ENCODE results near the gene FOXL3.

FOXL3 gene

GRCh38 chr7:245574-246295, 44.2 kb upstream of the FOXL3 start:
- ChIA-PET CTCF (no interaction called here), POLR2A (no interaction called here)
- no peaks in the 10 kb centered on the region for H3K4me1 ChIP-seq (ENCODE audit: control insufficient read depth, insufficient read depth, low read length)
- no peak overlapping the region for H3K4me3 ChIP-seq (ENCODE audit: low read depth, low read length)
- no peak for TF ChIP-seq ZNF266 (tag by site-specific recombination; IDR thresholded peaks at IDR 0.05; ENCODE audit: low read depth)
- TF ChIP-seq SETDB1 (IDR thresholded peaks at IDR 0.05; ENCODE audit: insufficient read length, low read length): no peak
- H3K9me3 ChIP-seq (ENCODE audit: control insufficient read depth, insufficient read depth, low read depth, low read length): no peaks in the 10 kb centered on the region
- no peak overlapping the region for H3K27ac ChIP-seq (ENCODE audit: extremely low read depth, low read depth, low read length)
- peaks cover 0 to 13% of the 10 kb centered on the region in 2 experiments; a peak in 1 of 3 replicates for H3K36me3 ChIP-seq (ENCODE audit: control insufficient read depth in 2 of 2, insufficient read depth in 1 of 2, low read length in 2 of 2)

- ChIA-PET CTCF (no interaction called here), POLR2A (no interaction called here)
- TF ChIP-seq WT1 (tag by site-specific recombination; IDR thresholded peaks at IDR 0.05) (no peak), ZNF610 (tag by site-specific recombination; IDR thresholded peaks at IDR 0.05; ENCODE audit: borderline replicate concordance) (no peak), ZNF549 (tag by site-specific recombination; IDR thresholded peaks at IDR 0.05) (no peak), SCRT2 (tag by site-specific recombination; IDR thresholded peaks at IDR 0.05) (no peak), IKZF3 (tag by site-specific recombination; IDR thresholded peaks at IDR 0.05) (no peak), ZNF426 (tag by site-specific recombination; IDR thresholded peaks at IDR 0.05) (no peak), ZBTB20 (tag by site-specific recombination; IDR thresholded peaks at IDR 0.05) (no peak), ZBTB10 (tag by site-specific recombination; IDR thresholded peaks at IDR 0.05) (no peak), ZNF510 (tag by site-specific recombination; IDR thresholded peaks at IDR 0.05; ENCODE audit: insufficient replicate concordance) (no peak), TRIM28 (IDR thresholded peaks at IDR 0.05; ENCODE audit: borderline replicate concordance, low read length) (no peak), ZNF624 (tag by site-specific recombination; IDR thresholded peaks at IDR 0.05) (no peak), ZNF10 (tag by site-specific recombination; IDR thresholded peaks at IDR 0.05) (no peak)
- TF ChIP-seq, protein P1, sequence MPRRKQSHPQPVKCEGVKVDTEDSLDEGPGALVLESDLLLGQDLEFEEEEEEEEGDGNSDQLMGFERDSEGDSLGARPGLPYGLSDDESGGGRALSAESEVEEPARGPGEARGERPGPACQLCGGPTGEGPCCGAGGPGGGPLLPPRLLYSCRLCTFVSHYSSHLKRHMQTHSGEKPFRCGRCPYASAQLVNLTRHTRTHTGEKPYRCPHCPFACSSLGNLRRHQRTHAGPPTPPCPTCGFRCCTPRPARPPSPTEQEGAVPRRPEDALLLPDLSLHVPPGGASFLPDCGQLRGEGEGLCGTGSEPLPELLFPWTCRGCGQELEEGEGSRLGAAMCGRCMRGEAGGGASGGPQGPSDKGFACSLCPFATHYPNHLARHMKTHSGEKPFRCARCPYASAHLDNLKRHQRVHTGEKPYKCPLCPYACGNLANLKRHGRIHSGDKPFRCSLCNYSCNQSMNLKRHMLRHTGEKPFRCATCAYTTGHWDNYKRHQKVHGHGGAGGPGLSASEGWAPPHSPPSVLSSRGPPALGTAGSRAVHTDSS (tag by site-specific recombination; IDR thresholded peaks at IDR 0.05): no peak
- TF ChIP-seq, protein P2, sequence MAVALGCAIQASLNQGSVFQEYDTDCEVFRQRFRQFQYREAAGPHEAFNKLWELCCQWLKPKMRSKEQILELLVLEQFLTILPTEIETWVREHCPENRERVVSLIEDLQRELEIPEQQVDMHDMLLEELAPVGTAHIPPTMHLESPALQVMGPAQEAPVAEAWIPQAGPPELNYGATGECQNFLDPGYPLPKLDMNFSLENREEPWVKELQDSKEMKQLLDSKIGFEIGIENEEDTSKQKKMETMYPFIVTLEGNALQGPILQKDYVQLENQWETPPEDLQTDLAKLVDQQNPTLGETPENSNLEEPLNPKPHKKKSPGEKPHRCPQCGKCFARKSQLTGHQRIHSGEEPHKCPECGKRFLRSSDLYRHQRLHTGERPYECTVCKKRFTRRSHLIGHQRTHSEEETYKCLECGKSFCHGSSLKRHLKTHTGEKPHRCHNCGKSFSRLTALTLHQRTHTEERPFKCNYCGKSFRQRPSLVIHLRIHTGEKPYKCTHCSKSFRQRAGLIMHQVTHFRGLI (tag by site-specific recombination; IDR thresholded peaks at IDR 0.05): no peak
- H3K27ac ChIP-seq (ENCODE audit: extremely low read depth, low read depth, low read length): no peak overlapping the region
- no peaks in the 10 kb centered on the region for H3K9me3 ChIP-seq (ENCODE audit: control insufficient read depth, insufficient read depth, low read depth, low read length)
- H3K36me3 ChIP-seq (ENCODE audit: control insufficient read depth in 2 of 2, insufficient read depth in 1 of 2, low read length in 2 of 2): peaks cover 0 to 14% of the 10 kb centered on the region in 2 experiments; a peak in 1 of 3 replicates
- H3K4me3 ChIP-seq (ENCODE audit: low read depth, low read length): no peak overlapping the region
- H3K4me1 ChIP-seq (ENCODE audit: control insufficient read depth, insufficient read depth, low read length): no peaks in the 10 kb centered on the region
Measured at GRCh38 chr7:246451-246850, 43.5 kb upstream of the FOXL3 start.

DNA sequence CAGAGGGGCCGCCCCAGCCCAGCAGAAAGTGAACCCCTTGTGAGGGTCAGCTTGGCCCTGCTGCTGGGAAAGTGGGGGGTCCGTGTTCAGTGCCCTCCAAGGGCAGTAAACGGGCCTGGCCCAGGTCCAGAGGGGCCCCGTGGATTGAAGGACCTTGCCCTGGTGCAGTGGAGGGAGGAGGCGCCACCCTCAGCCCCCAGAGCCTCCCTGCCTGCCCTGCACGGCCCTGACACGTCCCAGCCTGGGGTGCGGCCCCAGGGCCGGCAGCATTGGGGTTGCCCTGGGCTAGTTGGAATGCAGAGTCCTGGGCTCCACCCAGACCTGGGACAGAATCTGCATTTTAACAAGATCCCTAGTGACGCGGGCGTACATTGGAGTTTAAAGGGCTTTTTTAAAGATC, 42.8 kb upstream of the FOXL3 start:
- Histone ChIP-seq H3K27ac (ENCODE audit: extremely low read depth, low read depth, low read length) (no peak overlapping the region), H3K4me1 (ENCODE audit: control insufficient read depth, insufficient read depth, low read length) (no peaks in the 10 kb centered on the region), H3K9me3 (ENCODE audit: control insufficient read depth, insufficient read depth, low read depth, low read length) (no peaks in the 10 kb centered on the region), H3K36me3 (ENCODE audit: control insufficient read depth in 2 of 2, insufficient read depth in 1 of 2, low read length in 2 of 2) (peaks cover 0 to 14% of the 10 kb centered on the region in 2 experiments; a peak in 1 of 3 replicates), H3K4me3 (ENCODE audit: low read depth, low read length) (no peak overlapping the region)
- POLR2A ChIA-PET: no interaction called here
- CTCF ChIA-PET: no interaction called here
- no peak for TF ChIP-seq ZNF174 (tag by site-specific recombination; IDR thresholded peaks at IDR 0.05)
- TF ChIP-seq SP3 (tag by site-specific recombination; IDR thresholded peaks at IDR 0.05): no peak
- TF ChIP-seq PRDM1 (tag by site-specific recombination; IDR thresholded peaks at IDR 0.05): no peak
- no peak for TF ChIP-seq ZNF670 (tag by site-specific recombination; IDR thresholded peaks at IDR 0.05; ENCODE audit: low read depth)
- TF ChIP-seq ZNF548 (tag by site-specific recombination; IDR thresholded peaks at IDR 0.05): no peak
- TF ChIP-seq ZNF433 (tag by site-specific recombination; IDR thresholded peaks at IDR 0.05; ENCODE audit: low read depth): no peak
- no peak for TF ChIP-seq KLF7 (tag by site-specific recombination; IDR thresholded peaks at IDR 0.05; ENCODE audit: borderline replicate concordance)
